Peyer's patch (tissue), 4 donors: ENCODE data around the gene PPEF2. TPM values are rescaled to one million over a fixed set of nuclear protein-coding genes. Genes with fewer than 3 reads are reported as not detected.

Source experiments
- DNase-seq, 3 donors: peaks; one replicate each; pipeline ENCODE4 v3.0.0-alpha.2; 2017 to 2019
- H3K27ac ChIP-seq, 4 donors: fragments of 200-600 bp; sonication (generic); one replicate each; pipeline ENCODE4 v1.5.1; 2016 to 2019
- H3K27me3 ChIP-seq, 2 donors: fragments of 200-600 bp; sonication (generic); one replicate each; pipeline ENCODE4 v1.5.1; 2019
- H3K36me3 ChIP-seq, 3 donors: fragments of 200-600 bp; sonication (generic); one replicate each; pipeline ENCODE4 v1.5.1; 2016 to 2019
- H3K4me1 ChIP-seq, 4 donors: fragments of 200-600 bp; sonication (generic); one replicate each; pipeline ENCODE4 v1.5.1; 2016 to 2019
- H3K4me3 ChIP-seq, 4 donors: fragments of 200-600 bp; sonication (generic); 1 replicate in 3 of 4; 2 replicates in 1 of 4; pipeline ENCODE4 v1.5.1; 2016 to 2019; ENCODE audit warnings: mild to moderate bottlenecking in 1 of 4
- H3K9me3 ChIP-seq, 4 donors: fragments of 200-600 bp; sonication (generic); one replicate each; pipeline ENCODE4 v1.5.1; 2016 to 2019; ENCODE audit warnings: mild to moderate bottlenecking in 1 of 4
- CTCF ChIP-seq, 6 experiments: fragments of 450-650 bp in 4 of 6; fragments of 200-600 bp in 2 of 6; sonication (generic) in 1 of 6; IDR thresholded peaks; one replicate each; pipeline ENCODE4 v1.5.1; 2017 to 2019; ENCODE audit warnings: antibody characterized with exemption in 6 of 6, mild to moderate bottlenecking in 3 of 6, moderate library complexity in 1 of 6
- POLR2A ChIP-seq, 2 donors: fragments of 450-650 bp; IDR thresholded peaks; one replicate each; pipeline ENCODE4 v1.5.1; 2017; ENCODE audit warnings: antibody characterized with exemption in 2 of 2, mild to moderate bottlenecking in 2 of 2, moderate library complexity in 2 of 2
- total RNA-seq, 4 donors: library from RNA; depleted of rRNA; stranded (reverse); fragments of >200 nt; gene quantifications; one replicate each; pipeline ENCODE4 v1.1.0, GENCODE V29; 2016

The PPEF2 gene
- total RNA-seq, 4 donors from 2014 or later = 0.54 TPM; not detected in 3

- Histone ChIP-seq H3K9me3 (no peaks in the 10 kb centered on the region), H3K27ac (no peak overlapping the region), H3K27me3 (no peaks in the 10 kb centered on the region), H3K36me3 (no peaks in the 10 kb centered on the region), H3K4me1 (no peaks in the 10 kb centered on the region), H3K4me3 (no peak overlapping the region)
- TF ChIP-seq POLR2A (IDR thresholded peaks at IDR 0.05) (no peak), CTCF (IDR thresholded peaks at IDR 0.05) (no peak)
- DNase-seq = no peak
These were observed 24.0 kb downstream of the PPEF2 start for GRCh38 chr4:75878246-75878756.

- Histone ChIP-seq H3K27me3 (no peaks in the 10 kb centered on the region), H3K27ac (no peak overlapping the region), H3K36me3 (no peaks in the 10 kb centered on the region), H3K4me1 (no peaks in the 10 kb centered on the region), H3K9me3 (no peaks in the 10 kb centered on the region), H3K4me3 (no peak overlapping the region)
- TF ChIP-seq CTCF (IDR thresholded peaks at IDR 0.05) = no peak
- no peak for TF ChIP-seq POLR2A (IDR thresholded peaks at IDR 0.05)
- no peak for DNase-seq
These were observed 26.0 kb downstream of the PPEF2 start for GRCh38 chr4:75876218-75876617.

- no peaks in the 10 kb centered on the region for H3K36me3 ChIP-seq
- H3K9me3 ChIP-seq = no peaks in the 10 kb centered on the region
- H3K27me3 ChIP-seq = no peaks in the 10 kb centered on the region
- no peak overlapping the region for H3K27ac ChIP-seq
- no peak for TF ChIP-seq CTCF (IDR thresholded peaks at IDR 0.05)
- TF ChIP-seq POLR2A (IDR thresholded peaks at IDR 0.05) = no peak
- no peaks in the 10 kb centered on the region for H3K4me1 ChIP-seq
- no peak overlapping the region for H3K4me3 ChIP-seq
- DNase-seq = no peak
These were observed 33.2 kb downstream of the PPEF2 start for GRCh38 chr4:75869100-75869499.

GRCh38 chr4:75867130-75867529 is 35.1 kb downstream of the PPEF2 start:
- no peak for DNase-seq

GRCh38 chr4:75860606-75861005 is 41.6 kb downstream of the PPEF2 start:
- H3K36me3 ChIP-seq = no peaks in the 10 kb centered on the region
- no peak overlapping the region for H3K4me3 ChIP-seq
- no peak for DNase-seq
- H3K27ac ChIP-seq = no peak overlapping the region
- no peaks in the 10 kb centered on the region for H3K4me1 ChIP-seq
- no peak for TF ChIP-seq POLR2A (IDR thresholded peaks at IDR 0.05)
- TF ChIP-seq CTCF (IDR thresholded peaks at IDR 0.05) = no peak
- H3K27me3 ChIP-seq = no peaks in the 10 kb centered on the region
- H3K9me3 ChIP-seq = no peaks in the 10 kb centered on the region

More at GRCh38 chr4:75867130-75867529, 35.1 kb downstream of the PPEF2 start:
- no peaks in the 10 kb centered on the region for H3K4me1 ChIP-seq
- H3K9me3 ChIP-seq = no peaks in the 10 kb centered on the region
- no peak overlapping the region for H3K27ac ChIP-seq
- H3K27me3 ChIP-seq = no peaks in the 10 kb centered on the region
- TF ChIP-seq POLR2A (IDR thresholded peaks at IDR 0.05) (no peak), CTCF (IDR thresholded peaks at IDR 0.05) (no peak)
- H3K36me3 ChIP-seq = no peaks in the 10 kb centered on the region
- H3K4me3 ChIP-seq = no peak overlapping the region

GRCh38 chr4:75858721-75859120 is 43.5 kb downstream of the PPEF2 start:
- Histone ChIP-seq H3K27ac (no peak overlapping the region), H3K36me3 (no peaks in the 10 kb centered on the region), H3K9me3 (no peaks in the 10 kb centered on the region), H3K27me3 (no peaks in the 10 kb centered on the region), H3K4me3 (no peak overlapping the region), H3K4me1 (no peaks in the 10 kb centered on the region)
- TF ChIP-seq POLR2A (IDR thresholded peaks at IDR 0.05) (no peak), CTCF (IDR thresholded peaks at IDR 0.05) (no peak)
- DNase-seq = no peak
